ENCODE results near the gene POGK. TPM values are rescaled to one million over a fixed set of nuclear protein-coding genes. Genes with fewer than 3 reads are reported as not detected.

The POGK gene
- total and polyA plus RNA-seq, 10 of the 15 experiments (the other 5 are each of a cell fraction or from before 2014, with no cell fraction given) = 5.3 to 34.6 (median 18.7) TPM

DNA sequence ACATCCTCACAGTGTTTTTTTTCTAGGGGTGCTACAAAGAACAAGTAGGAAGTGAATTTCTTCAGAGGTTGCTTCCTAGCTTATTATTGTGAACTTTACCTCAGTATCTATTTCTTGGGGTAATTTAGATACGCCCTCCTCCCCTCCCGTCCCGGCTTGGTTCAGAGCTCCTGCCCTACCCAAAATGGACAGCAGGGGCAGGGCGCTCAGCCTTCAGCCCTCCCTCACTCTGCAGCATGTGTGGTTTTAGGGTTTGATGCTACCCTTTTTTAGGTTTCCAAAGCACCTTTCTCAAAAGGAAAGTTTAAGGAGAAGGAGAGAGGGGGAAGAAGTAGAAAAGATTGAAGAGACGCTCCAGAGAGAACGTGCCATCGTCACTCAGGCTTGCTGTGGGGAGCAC, 16.9 kb upstream of the POGK start:
- FAIRE-seq (no peak), DNase-seq (ENCODE audit: low read depth, low spot score) (no peak), ATAC-seq (peak; percentile 84)
- Histone ChIP-seq H2AFZ (ENCODE audit: control insufficient read depth, low read depth, low read length) (no peak overlapping the region), H4K20me1 (ENCODE audit: control insufficient read depth, insufficient read depth) (no peaks in the 10 kb centered on the region), H3K27me3 (replicated peaks in 1 of 2; ENCODE audit: control insufficient read depth in 2 of 2, insufficient read depth in 2 of 2, low read length in 1 of 2) (no peaks in the 10 kb centered on the region), H3K36me3 (ENCODE audit: control insufficient read depth in 2 of 2, insufficient read depth in 2 of 2, low read length in 1 of 2) (no peaks in the 10 kb centered on the region), H3K4me1 (ENCODE audit: control insufficient read depth, insufficient read depth, low read length) (no peaks in the 10 kb centered on the region), H3K79me2 (ENCODE audit: control insufficient read depth, insufficient read depth, low read length) (no peaks in the 10 kb centered on the region), H3K9me3 (replicated peaks; ENCODE audit: control insufficient read depth, insufficient read depth, low read length) (no peaks in the 10 kb centered on the region; the same call in 2 of the 3 replicates), H3K4me3 (no peak overlapping the region), H3K4me2 (ENCODE audit: control insufficient read depth, insufficient read depth) (no peak overlapping the region), H3K9ac (ENCODE audit: control insufficient read depth, insufficient read depth, low read length) (no peak overlapping the region), H3K27ac (ENCODE audit: control insufficient read depth, insufficient read depth) (no peak overlapping the region)
- no TSS peak for BruUV-seq (replicated peaks)
- in situ Hi-C loops (cut with MboI) = no loop called here
- ChIA-PET POLR2A (no interaction called here), RAD21 (ENCODE audit: unreplicated experiment) (no interaction called here), SMC1A (ENCODE audit: uncharacterized antibody, unreplicated experiment) (interaction anchor here (0.7 kb wide), 1 partner anchor 105 kb away, joined by 3 read pairs; no protein-coding TSS in a partner anchor), CTCF (interaction anchor here (0.6 to 1.6 kb wide), 2 partner anchors 9 to 47 kb away, joined by 3 to 5 read pairs; no protein-coding TSS in a partner anchor)
- WGBS (ENCODE audit: insufficient coverage, insufficient replicate concordance, low lambda C conversion rate, missing lambda C conversion rate) = 79% methylated on average over 7 of the region's 7 CpGs
- TF ChIP-seq, protein P1, sequence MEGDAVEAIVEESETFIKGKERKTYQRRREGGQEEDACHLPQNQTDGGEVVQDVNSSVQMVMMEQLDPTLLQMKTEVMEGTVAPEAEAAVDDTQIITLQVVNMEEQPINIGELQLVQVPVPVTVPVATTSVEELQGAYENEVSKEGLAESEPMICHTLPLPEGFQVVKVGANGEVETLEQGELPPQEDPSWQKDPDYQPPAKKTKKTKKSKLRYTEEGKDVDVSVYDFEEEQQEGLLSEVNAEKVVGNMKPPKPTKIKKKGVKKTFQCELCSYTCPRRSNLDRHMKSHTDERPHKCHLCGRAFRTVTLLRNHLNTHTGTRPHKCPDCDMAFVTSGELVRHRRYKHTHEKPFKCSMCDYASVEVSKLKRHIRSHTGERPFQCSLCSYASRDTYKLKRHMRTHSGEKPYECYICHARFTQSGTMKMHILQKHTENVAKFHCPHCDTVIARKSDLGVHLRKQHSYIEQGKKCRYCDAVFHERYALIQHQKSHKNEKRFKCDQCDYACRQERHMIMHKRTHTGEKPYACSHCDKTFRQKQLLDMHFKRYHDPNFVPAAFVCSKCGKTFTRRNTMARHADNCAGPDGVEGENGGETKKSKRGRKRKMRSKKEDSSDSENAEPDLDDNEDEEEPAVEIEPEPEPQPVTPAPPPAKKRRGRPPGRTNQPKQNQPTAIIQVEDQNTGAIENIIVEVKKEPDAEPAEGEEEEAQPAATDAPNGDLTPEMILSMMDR (IDR thresholded peaks at IDR 0.05 in 2 of 3, conservative IDR thresholded peaks at IDR 0.05 in 1 of 3; ENCODE audit: control insufficient read depth in 2 of 3, extremely low read depth in 1 of 3, insufficient read depth in 1 of 3, low read depth in 3 of 3, low read length in 3 of 3) = peak in 2 of 3 experiments; percentile 36 to 44; a peak in 5 of 6 replicates
- no peak for TF ChIP-seq MYB (IDR thresholded peaks at IDR 0.05; ENCODE audit: borderline replicate concordance, low read depth, low read length)
- TF ChIP-seq, protein P2, sequence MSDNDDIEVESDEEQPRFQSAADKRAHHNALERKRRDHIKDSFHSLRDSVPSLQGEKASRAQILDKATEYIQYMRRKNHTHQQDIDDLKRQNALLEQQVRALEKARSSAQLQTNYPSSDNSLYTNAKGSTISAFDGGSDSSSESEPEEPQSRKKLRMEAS (IDR thresholded peaks at IDR 0.05; ENCODE audit: low read depth, low read length) = no peak
- no peak for TF ChIP-seq DPF2 (IDR thresholded peaks at IDR 0.05)
- no peak for TF ChIP-seq JUNB (IDR thresholded peaks at IDR 0.05)
- no peak for TF ChIP-seq NBN (IDR thresholded peaks at IDR 0.05)
- TF ChIP-seq ZNF622 (IDR thresholded peaks at IDR 0.05) = no peak
- intact Hi-C loops (cut with micrococcal nuclease; ENCODE audit: unreplicated experiment) = no loop called here
